Measurements from ENCODE around the gene TNFAIP8L3. TPM values are rescaled to one million over a fixed set of nuclear protein-coding genes. Genes with fewer than 3 reads are reported as not detected.

Gene TNFAIP8L3
- total RNA-seq, 1 donor from 2014 or later: not detected

- H3K4me3 Mint-ChIP-seq (ENCODE audit: unreplicated experiment): no peak overlapping the region
- DNase-seq: no peak
- H3K36me3 Mint-ChIP-seq (ENCODE audit: unreplicated experiment): no peaks in the 10 kb centered on the region
- no peak for TF ChIP-seq CTCF (IDR thresholded peaks at IDR 0.05; ENCODE audit: partially characterized antibody, unreplicated experiment)
- no peaks in the 10 kb centered on the region for H3K27me3 Mint-ChIP-seq (ENCODE audit: unreplicated experiment)
- H3K4me1 Mint-ChIP-seq (ENCODE audit: low read depth, unreplicated experiment): peaks cover 2% of the 10 kb centered on the region
- no peaks in the 10 kb centered on the region for H3K9me3 Mint-ChIP-seq (ENCODE audit: unreplicated experiment)
- no peak overlapping the region for H3K27ac Mint-ChIP-seq (ENCODE audit: unreplicated experiment)
Observed at GRCh38 chr15:51110171-51110570, 15.5 kb upstream of the TNFAIP8L3 start.

- peaks cover 6% of the 10 kb centered on the region for H3K4me1 Mint-ChIP-seq (ENCODE audit: low read depth, unreplicated experiment)
- H3K27ac Mint-ChIP-seq (ENCODE audit: unreplicated experiment): no peak overlapping the region
Observed at GRCh38 chr15:51108933-51109550, 14.3 kb upstream of the TNFAIP8L3 start.

GRCh38 chr15:51107612-51108011 is 12.9 kb upstream of the TNFAIP8L3 start:
- no peak for TF ChIP-seq CTCF (IDR thresholded peaks at IDR 0.05; ENCODE audit: partially characterized antibody, unreplicated experiment)
- H3K27me3 Mint-ChIP-seq (ENCODE audit: unreplicated experiment): no peaks in the 10 kb centered on the region
- H3K4me1 Mint-ChIP-seq (ENCODE audit: low read depth, unreplicated experiment): peaks cover 7% of the 10 kb centered on the region
- H3K27ac Mint-ChIP-seq (ENCODE audit: unreplicated experiment): no peak overlapping the region
- no peak overlapping the region for H3K4me3 Mint-ChIP-seq (ENCODE audit: unreplicated experiment)
- H3K9me3 Mint-ChIP-seq (ENCODE audit: unreplicated experiment): no peaks in the 10 kb centered on the region
- H3K36me3 Mint-ChIP-seq (ENCODE audit: unreplicated experiment): no peaks in the 10 kb centered on the region
- DNase-seq: no peak

More at GRCh38 chr15:51108933-51109550, 14.3 kb upstream of the TNFAIP8L3 start:
- no peak for DNase-seq
- no peak overlapping the region for H3K4me3 Mint-ChIP-seq (ENCODE audit: unreplicated experiment)
- H3K9me3 Mint-ChIP-seq (ENCODE audit: unreplicated experiment): no peaks in the 10 kb centered on the region
- H3K36me3 Mint-ChIP-seq (ENCODE audit: unreplicated experiment): no peaks in the 10 kb centered on the region
- no peaks in the 10 kb centered on the region for H3K27me3 Mint-ChIP-seq (ENCODE audit: unreplicated experiment)
- no peak for TF ChIP-seq CTCF (IDR thresholded peaks at IDR 0.05; ENCODE audit: partially characterized antibody, unreplicated experiment)

GRCh38 chr15:51106481-51106880 is 11.8 kb upstream of the TNFAIP8L3 start:
- no peak for DNase-seq
- no peak for TF ChIP-seq CTCF (IDR thresholded peaks at IDR 0.05; ENCODE audit: partially characterized antibody, unreplicated experiment)
- no peak overlapping the region for H3K27ac Mint-ChIP-seq (ENCODE audit: unreplicated experiment)
- peaks cover 2% of the 10 kb centered on the region for H3K9me3 Mint-ChIP-seq (ENCODE audit: unreplicated experiment)
- no peaks in the 10 kb centered on the region for H3K36me3 Mint-ChIP-seq (ENCODE audit: unreplicated experiment)
- no peak overlapping the region for H3K4me3 Mint-ChIP-seq (ENCODE audit: unreplicated experiment)
- no peaks in the 10 kb centered on the region for H3K27me3 Mint-ChIP-seq (ENCODE audit: unreplicated experiment)
- peaks cover 7% of the 10 kb centered on the region for H3K4me1 Mint-ChIP-seq (ENCODE audit: low read depth, unreplicated experiment)

GRCh38 chr15:51105430-51106016 is 10.8 kb upstream of the TNFAIP8L3 start:
- no peak overlapping the region for H3K4me3 Mint-ChIP-seq (ENCODE audit: unreplicated experiment)
- H3K27me3 Mint-ChIP-seq (ENCODE audit: unreplicated experiment): no peaks in the 10 kb centered on the region
- DNase-seq: no peak
- peaks cover 2% of the 10 kb centered on the region for H3K9me3 Mint-ChIP-seq (ENCODE audit: unreplicated experiment)
- H3K4me1 Mint-ChIP-seq (ENCODE audit: low read depth, unreplicated experiment): peaks cover 7% of the 10 kb centered on the region
- no peak overlapping the region for H3K27ac Mint-ChIP-seq (ENCODE audit: unreplicated experiment)
- TF ChIP-seq CTCF (IDR thresholded peaks at IDR 0.05; ENCODE audit: partially characterized antibody, unreplicated experiment): no peak
- H3K36me3 Mint-ChIP-seq (ENCODE audit: unreplicated experiment): no peaks in the 10 kb centered on the region
